OCI-LY1 (cell line): ENCODE data around the gene BTBD7.

Experiments used
- H2AFZ ChIP-seq: fragments of 200-600 bp; sonication (generic), shearing (Covaris generic); 2 replicates; pipeline ENCODE4 v1.6.0; 2014; ENCODE audit warnings: antibody characterized with exemption, mild to moderate bottlenecking, low read length
- H3F3A ChIP-seq: fragments of 200-600 bp; sonication (generic), shearing (Covaris generic); 2 replicates; pipeline ENCODE4 v1.6.0; 2014; ENCODE audit warnings: mild to moderate bottlenecking, antibody characterized with exemption, low read length, moderate library complexity; ENCODE audit not compliant: insufficient read depth
- H3K27ac ChIP-seq: fragments of 200-600 bp; sonication (generic); 2 replicates; pipeline ENCODE4 v1.5.1; 2014; ENCODE audit warnings: low read length, mixed run types, mild to moderate bottlenecking, low read depth; ENCODE audit not compliant: poor library complexity, severe bottlenecking
- H3K27me3 ChIP-seq: fragments of 200-600 bp; sonication (generic); 2 replicates; pipeline ENCODE4 v1.6.0; 2014; ENCODE audit warnings: antibody characterized with exemption, mild to moderate bottlenecking, low read length, moderate library complexity; ENCODE audit not compliant: insufficient read depth
- H3K36me3 ChIP-seq: fragments of 200-600 bp; sonication (generic); 2 replicates; pipeline ENCODE4 v1.6.1; 2014; ENCODE audit warnings: mild to moderate bottlenecking, antibody characterized with exemption, low read length, moderate library complexity, mixed read lengths; ENCODE audit not compliant: insufficient read depth
- H3K4me1 ChIP-seq: fragments of 200-600 bp; sonication (generic); 2 replicates; pipeline ENCODE4 v1.5.1; 2014; ENCODE audit warnings: mild to moderate bottlenecking, low read length, moderate library complexity; ENCODE audit not compliant: insufficient read depth, severe bottlenecking
- H3K4me2 ChIP-seq: fragments of 200-600 bp; sonication (generic), shearing (Covaris generic); 2 replicates; pipeline ENCODE4 v1.6.1; 2014; ENCODE audit warnings: low read length
- H3K4me3 ChIP-seq: fragments of 200-600 bp; sonication (generic); 2 replicates; pipeline ENCODE4 v1.5.1; 2014; ENCODE audit warnings: low read length, low read depth, mild to moderate bottlenecking, mixed read lengths; ENCODE audit not compliant: poor library complexity, severe bottlenecking
- H3K79me2 ChIP-seq: fragments of 200-600 bp; shearing (Covaris generic); 2 replicates; pipeline ENCODE4 v1.6.1; 2016; ENCODE audit warnings: mixed run types, low read length, mixed read lengths; ENCODE audit not compliant: insufficient read depth
- H3K9ac ChIP-seq: fragments of 200-600 bp; sonication (generic), shearing (Covaris generic); 2 replicates; pipeline ENCODE4 v1.6.1; 2014; ENCODE audit warnings: mild to moderate bottlenecking, low read length, mixed read lengths
- H3K9me2 ChIP-seq: fragments of 200-600 bp; sonication (generic), shearing (Covaris generic); 2 replicates; pipeline ENCODE4 v1.6.1; 2014; ENCODE audit warnings: low read depth, mild to moderate bottlenecking, low read length, mixed read lengths
- H3K9me3 ChIP-seq: fragments of 200-600 bp; shearing (Covaris generic); 2 replicates; pipeline ENCODE4 v1.6.1; 2014; ENCODE audit warnings: low read length, mixed read lengths
- H4K20me1 ChIP-seq: fragments of 200-600 bp; sonication (generic), shearing (Covaris generic); 2 replicates; pipeline ENCODE4 v1.6.0; 2016; ENCODE audit warnings: mild to moderate bottlenecking, low read length; ENCODE audit not compliant: insufficient read depth
- EZH2 ChIP-seq: fragments of 200-600 bp; sonication (generic), shearing (Covaris generic); IDR thresholded peaks from 2 replicates; pipeline ENCODE4 v1.8.0; 2017; ENCODE audit warnings: borderline replicate concordance, mixed run types, mild to moderate bottlenecking, antibody characterized with exemption, low read length, moderate library complexity, mixed read lengths
- TF ChIP-seq, protein P1 (sequence below): fragments of 200-600 bp; sonication (generic), shearing (Covaris generic); IDR thresholded peaks from 2 replicates; pipeline ENCODE4 v1.5.1; 2017; ENCODE audit warnings: mild to moderate bottlenecking, antibody characterized with exemption, low read length, moderate library complexity, mixed read lengths

The BTBD7 gene

DNA sequence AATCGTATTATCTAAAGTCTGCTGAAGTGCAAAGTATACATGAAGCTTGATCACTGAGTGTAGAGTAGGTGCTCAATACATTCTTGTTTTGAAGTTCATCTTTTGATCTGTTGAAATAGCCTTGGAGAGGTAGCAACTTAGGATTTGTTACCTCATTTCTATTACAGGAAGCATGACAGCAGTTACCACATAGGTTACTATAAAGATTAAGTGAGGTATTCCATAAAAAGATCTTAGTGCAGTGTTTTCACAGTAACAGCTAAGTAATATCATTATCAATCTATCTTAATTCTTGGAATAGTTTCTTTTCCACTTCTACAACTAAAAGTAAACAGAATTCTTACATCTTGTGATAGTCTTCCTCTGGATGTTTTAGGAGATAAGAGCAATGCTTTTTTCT, 50.9 kb downstream of the BTBD7 start:
- Histone ChIP-seq H3K9me2 (no peaks in the 10 kb centered on the region), H4K20me1 (no peaks in the 10 kb centered on the region), H3K27ac (no peak overlapping the region), H3K79me2 (no peaks in the 10 kb centered on the region), H3K27me3 (no peaks in the 10 kb centered on the region), H3K4me3 (no peak overlapping the region), H3F3A (no peaks in the 10 kb centered on the region), H2AFZ (no peak overlapping the region), H3K36me3 (0 out of 2 replicates have a peak, but pooled peaks cover 5% of the 10 kb centered on the region), H3K4me2 (no peak overlapping the region), H3K9ac (no peak overlapping the region), H3K9me3 (no peaks in the 10 kb centered on the region), H3K4me1 (peaks cover 7% of the 10 kb centered on the region)
- TF ChIP-seq, protein P1, sequence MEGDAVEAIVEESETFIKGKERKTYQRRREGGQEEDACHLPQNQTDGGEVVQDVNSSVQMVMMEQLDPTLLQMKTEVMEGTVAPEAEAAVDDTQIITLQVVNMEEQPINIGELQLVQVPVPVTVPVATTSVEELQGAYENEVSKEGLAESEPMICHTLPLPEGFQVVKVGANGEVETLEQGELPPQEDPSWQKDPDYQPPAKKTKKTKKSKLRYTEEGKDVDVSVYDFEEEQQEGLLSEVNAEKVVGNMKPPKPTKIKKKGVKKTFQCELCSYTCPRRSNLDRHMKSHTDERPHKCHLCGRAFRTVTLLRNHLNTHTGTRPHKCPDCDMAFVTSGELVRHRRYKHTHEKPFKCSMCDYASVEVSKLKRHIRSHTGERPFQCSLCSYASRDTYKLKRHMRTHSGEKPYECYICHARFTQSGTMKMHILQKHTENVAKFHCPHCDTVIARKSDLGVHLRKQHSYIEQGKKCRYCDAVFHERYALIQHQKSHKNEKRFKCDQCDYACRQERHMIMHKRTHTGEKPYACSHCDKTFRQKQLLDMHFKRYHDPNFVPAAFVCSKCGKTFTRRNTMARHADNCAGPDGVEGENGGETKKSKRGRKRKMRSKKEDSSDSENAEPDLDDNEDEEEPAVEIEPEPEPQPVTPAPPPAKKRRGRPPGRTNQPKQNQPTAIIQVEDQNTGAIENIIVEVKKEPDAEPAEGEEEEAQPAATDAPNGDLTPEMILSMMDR = no peak
- TF ChIP-seq EZH2 = no peak

DNA sequence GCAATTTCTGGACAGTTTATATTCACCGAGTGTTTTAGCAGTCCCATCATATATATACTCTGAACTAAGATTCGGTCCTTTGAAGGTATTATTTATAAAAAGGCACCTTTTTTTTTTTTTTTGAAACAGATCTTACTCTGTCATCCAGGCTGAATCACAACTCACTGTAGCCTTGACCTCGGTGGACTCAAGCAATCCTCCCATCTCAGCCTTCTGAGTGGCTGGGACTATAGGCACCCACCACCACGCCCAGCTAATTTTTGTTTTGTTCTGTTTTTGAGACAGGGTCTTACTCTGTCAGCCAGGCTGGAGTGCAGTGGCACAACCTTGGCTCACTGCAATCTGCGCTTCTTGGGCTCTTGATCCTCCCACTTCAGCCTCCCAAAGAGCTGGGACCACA, 52.1 kb downstream of the BTBD7 start:
- Histone ChIP-seq H2AFZ (no peak overlapping the region), H3K27me3 (no peaks in the 10 kb centered on the region), H3K9me2 (no peaks in the 10 kb centered on the region), H3K4me2 (no peak overlapping the region), H4K20me1 (no peaks in the 10 kb centered on the region), H3K27ac (no peak overlapping the region), H3K36me3 (peaks cover 5% of the 10 kb centered on the region; the same call in 1 of the 2 replicates), H3K9ac (no peak overlapping the region), H3K79me2 (no peaks in the 10 kb centered on the region), H3K9me3 (no peaks in the 10 kb centered on the region), H3F3A (no peaks in the 10 kb centered on the region), H3K4me1 (peaks cover 7% of the 10 kb centered on the region), H3K4me3 (no peak overlapping the region)
- TF ChIP-seq, protein P1 = no peak
- TF ChIP-seq EZH2 = no peak

GRCh38 chr14:93276031-93276716, 56.7 kb downstream of the BTBD7 start:
- no peak overlapping the region for H3K9ac ChIP-seq
- TF ChIP-seq, protein P1 = no peak
- TF ChIP-seq EZH2 = no peak
- no peak overlapping the region for H3K27ac ChIP-seq
- H3K27me3 ChIP-seq = no peaks in the 10 kb centered on the region
- no peak overlapping the region for H3K4me3 ChIP-seq
- no peaks in the 10 kb centered on the region for H3F3A ChIP-seq
- no peaks in the 10 kb centered on the region for H3K79me2 ChIP-seq
- no peak overlapping the region for H2AFZ ChIP-seq
- no peaks in the 10 kb centered on the region for H4K20me1 ChIP-seq
- H3K9me3 ChIP-seq = no peaks in the 10 kb centered on the region
- H3K4me2 ChIP-seq = no peak overlapping the region
- H3K36me3 ChIP-seq = no peaks in the 10 kb centered on the region; the same call in 1 of the 2 replicates
- no peaks in the 10 kb centered on the region for H3K9me2 ChIP-seq
- H3K4me1 ChIP-seq = no peaks in the 10 kb centered on the region
